GM18867 (cell line): ENCODE results near the gene TRIL.

Experiments used
- ATAC-seq: cut with Tn5 transposase; IDR thresholded peaks from one replicate; pipeline ENCODE4 v1.9.1; 2021; ENCODE audit warnings: mild to moderate bottlenecking, moderate library complexity; ENCODE audit not compliant: unreplicated experiment

Gene TRIL

DNA sequence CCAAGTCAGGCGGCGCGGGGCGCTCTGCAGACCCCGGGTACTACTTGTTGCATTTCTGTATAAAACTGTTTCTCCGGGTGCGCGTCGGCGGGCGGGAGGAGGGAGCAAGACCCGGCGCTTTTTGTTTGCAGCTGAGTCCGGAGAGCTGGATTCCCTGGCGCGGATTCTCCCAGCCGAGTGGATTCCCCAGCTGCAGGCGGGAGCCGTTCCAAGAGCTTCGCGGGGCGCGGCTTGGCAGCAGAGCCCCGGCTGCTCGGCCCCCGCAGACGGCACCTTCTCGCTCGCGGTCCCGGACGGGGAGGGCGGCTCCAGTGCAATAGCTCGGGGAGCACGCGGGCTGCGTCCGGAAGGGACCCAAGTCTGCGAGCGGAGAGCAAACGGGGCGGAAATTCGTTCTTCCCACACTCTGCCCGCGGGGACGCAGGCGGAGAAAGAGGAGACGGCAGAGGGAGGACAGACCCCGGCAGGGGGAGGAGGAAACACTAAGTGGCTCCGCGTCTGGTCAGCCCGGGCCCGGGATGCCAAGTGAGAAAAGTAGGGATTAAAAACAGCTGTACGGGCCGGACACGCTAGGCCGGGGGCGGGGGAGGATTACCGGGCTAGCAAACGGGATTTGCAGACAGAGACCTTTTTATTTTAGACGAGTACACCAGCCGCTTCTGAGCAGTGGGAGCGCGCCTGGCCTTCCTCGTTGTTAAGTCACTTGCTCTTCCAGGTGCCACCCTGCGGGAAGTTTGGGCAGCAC, at the start of gene TRIL:
TRIL (minus strand) TSS at position 96 of the 745 bp plus-strand sequence. CDS start 284 bp downstream, outside the sequence.
- ATAC-seq = no peak

DNA sequence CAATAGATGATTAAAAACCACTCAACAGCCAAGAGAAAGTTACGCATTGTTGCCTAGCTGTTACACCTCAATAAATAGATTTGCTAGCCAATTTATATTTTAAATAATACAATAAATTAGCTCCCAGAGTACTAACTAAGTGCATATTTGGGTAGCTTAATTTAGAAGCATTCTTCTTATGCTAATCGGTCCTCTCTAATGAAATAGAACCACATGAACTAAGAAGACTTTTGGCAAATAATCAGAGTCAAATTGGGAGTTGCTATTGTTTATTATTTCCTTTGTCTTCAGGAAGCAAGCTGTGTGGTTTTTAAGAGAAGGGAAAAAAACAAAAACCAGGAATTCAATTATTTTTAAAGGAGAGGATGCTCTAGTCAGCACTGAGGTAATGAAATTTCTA, 49.0 kb upstream of the TRIL start:
- no peak for ATAC-seq

DNA sequence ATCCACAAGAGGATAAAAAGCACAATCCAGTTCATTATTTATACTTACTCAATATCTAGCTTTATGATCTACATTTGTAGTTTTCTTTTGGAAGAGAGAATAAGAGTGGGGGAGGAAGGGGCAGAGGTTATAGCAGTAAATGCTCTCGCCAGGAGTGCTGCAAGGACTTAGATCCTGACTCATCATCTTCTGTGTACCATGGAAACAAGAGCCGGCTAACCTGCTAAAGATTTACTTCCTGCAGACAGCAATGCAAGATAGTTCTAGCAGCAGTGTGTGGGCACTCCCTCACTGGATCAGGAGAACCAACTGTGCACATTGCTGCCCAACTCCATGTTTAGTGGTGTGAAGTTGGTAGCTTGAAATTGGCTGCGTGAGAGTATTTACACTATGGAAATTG, 47.7 kb upstream of the TRIL start:
- ATAC-seq = no peak

DNA sequence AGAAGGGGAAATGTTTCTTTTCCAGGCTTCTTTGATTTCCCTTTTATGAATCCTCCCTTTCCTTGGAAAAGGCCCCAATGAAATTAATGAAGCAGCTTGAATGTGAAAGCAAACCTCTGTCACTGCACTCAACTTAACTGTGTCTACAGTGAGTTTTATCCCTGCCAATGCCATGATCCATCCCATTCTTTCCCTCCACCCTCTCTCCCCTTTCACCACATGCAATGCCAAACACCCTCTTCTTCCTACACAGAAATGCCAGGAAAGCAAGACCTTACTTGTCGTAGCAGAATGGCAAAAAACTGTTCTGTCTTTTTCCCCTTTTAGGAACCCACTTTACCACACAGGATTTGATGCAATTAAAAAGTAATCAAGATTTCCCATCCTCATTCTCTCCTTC, 47.3 kb upstream of the TRIL start:
- no peak for ATAC-seq

DNA sequence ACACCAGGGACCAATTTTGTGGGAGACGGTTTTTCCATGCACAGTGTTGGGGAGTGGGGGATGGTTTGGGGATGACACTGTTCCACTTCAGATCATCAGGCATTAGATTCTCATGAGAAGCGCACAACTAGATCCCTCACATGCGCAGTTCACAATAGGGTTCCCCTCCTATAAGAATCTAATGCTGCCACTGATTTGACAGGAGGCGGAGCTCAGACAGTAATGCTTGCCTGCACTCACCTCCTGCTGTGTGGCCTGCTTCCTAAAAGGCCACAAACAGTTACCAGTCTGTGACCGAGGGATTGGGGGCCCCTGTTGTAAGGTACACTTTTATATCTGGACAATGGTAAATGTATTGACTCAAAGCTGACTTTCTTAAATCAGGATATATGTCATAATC, 45.6 kb upstream of the TRIL start:
- ATAC-seq = no peak

- ATAC-seq = no peak
Measured at GRCh38 chr7:29000717-29001076, 42.6 kb upstream of the TRIL start.

DNA sequence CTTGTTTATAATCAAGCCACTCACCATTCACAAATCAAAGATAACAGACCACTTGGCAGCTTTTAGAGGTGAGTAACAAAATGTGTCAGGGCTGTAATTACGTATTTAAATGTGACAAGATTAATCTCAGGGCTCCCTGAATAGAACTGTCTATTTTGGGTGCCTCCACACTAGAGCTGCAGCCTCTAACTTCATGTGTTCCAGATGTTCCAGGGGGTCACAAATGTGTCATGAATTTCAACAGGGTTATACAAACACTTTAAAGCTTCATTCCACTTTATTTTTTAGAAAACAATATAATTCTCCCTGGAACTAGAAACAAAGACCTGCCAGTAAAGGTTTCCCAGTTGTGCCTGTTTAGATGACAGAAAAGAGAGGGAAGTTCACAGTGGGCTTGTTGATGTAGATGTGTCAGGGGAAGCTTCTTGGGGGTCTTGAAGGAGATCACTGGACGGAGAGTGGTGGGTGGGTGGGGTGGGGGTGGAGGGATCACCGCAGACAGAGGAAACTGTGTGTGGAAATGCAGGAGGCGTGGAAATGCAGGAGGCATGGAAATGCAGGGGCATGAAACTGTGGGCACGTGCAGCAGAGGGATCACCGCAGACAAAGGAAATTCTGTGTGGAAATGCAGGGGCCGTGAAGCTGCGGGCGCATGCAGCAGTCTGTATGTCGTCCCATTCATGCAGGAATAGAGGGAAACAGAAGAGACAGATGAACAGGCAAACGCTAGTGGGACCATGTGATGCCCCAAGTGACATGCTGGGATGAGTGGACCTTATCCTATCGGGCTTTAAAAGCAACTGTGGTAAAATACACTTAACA, 42.0 kb upstream of the TRIL start:
- ATAC-seq = no peak

- ATAC-seq = no peak
Measured at GRCh38 chr7:28999427-28999826, 41.3 kb upstream of the TRIL start.

DNA sequence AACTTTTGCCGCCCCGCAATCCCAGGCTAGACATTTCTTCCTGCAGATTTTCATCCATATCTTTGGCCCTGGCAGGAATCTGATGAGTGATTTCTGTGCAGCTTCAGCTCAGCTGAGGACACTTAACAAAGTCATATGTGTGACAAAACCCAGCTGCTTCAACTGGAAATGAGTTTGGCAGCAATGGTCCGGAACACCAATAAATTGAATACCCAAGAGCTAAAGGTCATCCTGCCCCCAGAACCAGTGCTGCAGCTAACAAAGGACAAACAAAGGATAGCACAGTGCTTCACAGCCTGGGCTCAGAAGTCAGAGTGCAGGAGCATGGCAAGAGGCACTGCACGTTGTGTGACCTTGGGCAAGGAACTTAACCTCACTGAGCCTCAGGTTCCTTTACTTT, 40.0 kb upstream of the TRIL start:
- ATAC-seq = no peak

DNA sequence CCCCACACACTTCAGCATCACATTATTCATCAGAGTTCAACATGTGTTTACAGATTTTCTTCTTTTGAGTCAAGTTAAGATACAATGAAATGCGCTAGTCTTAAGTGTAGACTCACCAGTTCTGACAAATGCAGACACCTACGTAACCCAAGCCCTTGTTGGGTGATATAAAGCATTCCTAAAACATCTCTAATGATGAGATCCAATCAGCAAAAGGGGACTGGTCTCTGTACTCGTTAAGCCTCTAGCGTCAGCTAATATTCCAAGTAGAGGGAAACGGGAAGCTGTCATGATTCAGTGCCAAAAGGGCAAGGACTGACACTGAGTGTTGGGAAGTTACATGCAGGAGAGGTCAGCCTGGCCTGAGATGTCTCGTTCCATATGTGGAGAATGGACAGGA, 38.7 kb upstream of the TRIL start:
- ATAC-seq = no peak

DNA sequence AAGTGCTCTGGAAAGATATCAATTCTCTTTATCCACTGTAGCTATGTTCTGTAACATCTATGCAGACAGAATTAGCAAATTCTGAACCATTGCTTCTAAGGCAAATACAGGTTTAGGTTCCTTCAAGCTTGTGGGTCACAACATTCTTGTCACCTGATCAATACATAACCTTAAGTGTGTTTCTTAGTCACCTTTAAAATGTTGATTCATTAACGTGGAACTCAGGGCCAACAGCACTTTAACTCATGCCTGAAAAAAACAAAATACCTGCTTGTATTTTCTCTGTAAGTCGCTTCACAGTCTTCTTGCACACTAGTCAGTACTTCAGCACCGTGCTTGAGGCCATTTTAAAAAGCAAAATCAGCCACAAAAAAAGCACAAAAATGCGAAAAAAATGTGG, 35.2 kb upstream of the TRIL start:
- no peak for ATAC-seq

DNA sequence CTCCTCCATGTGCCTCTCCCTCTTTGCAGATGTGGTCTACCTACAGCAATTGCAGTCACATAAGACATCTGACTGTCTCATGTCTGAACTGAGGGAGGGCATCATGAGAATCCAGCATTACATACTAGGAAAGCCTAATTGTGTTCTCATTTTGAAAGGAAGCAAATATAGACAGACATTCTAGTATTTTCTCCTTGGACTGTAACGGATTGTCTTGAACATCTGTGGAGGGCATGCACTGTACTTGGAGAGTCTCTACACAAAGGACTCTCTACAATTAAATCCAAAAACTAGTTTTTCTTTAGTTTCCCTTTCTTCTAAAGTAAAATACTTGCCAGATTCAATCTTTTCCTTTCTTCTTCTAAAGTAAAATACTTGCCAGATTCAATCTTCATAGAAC, 34.7 kb upstream of the TRIL start:
- ATAC-seq = no peak

DNA sequence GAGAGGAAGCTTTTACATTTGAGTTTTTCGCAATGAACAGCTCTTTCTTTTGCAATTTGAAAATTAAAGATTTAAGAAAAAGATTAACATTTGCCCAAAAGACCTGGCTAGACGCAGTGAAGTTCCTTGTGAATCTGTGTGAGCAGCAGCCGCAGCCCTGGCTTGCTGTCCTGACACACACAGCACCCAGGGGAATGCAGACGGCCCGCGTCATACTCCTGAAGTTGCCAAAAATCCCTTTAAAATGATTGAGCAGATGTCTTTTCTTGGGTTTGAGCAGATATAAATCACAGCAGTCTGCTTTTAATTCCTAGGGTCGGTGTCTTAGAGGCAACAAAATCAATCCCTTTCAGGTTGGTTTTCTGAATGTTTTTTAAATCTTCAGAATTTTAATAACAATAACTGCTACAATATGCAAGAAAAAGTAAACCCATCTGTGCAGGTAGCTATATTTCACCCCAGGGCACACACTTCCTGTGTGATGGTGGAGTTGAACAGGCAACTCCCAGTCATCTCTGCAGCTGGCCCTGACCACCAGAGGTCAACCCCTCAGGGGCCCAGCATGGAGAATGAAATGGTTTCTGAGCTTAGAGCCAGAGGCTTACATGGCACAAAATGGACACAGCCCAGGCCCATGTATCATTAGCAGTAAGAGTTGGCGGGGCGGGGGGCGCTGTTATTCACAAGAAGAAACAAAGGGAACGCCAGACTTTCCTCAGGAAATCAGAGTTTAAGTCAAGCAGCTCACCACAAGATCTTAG, 32.2 kb upstream of the TRIL start:
- ATAC-seq = no peak

DNA sequence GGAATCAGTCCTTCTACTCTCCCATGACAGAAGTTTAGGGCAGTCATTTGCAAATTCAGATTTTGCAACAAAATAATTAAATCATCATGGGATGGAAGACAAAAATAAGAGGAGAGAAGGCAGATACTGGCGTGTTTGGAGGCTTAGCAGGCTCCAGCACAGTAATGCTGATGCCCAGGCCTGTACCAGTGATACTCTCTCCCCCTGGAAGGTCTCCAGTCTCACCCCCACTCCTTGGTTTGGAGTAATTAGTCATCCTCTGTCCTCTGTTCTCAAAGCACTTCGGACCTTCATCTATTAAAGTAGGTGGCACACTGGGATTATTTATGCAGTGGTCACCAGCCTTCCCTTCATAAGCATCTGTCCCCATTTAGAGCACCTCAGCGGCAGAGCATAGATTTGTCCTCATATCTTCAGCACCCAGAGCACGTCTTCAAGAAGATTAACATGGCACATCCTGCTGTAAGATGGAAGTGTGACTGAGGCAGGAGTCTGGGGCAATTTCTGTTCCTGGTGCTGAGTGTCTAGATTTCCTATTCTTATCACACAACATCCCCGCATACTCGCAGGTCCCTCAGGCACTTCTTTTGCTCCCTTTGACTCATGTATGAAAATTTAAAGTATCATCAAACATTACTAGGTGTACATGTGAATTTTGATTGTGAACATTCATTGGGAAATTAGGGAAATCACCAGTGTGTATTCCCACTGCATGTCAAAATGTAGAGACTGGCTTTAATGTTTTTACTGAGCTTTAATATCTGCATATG, 31.3 kb upstream of the TRIL start:
- ATAC-seq = no peak

- ATAC-seq = no peak
Measured at GRCh38 chr7:28988810-28989209, 30.7 kb upstream of the TRIL start.

DNA sequence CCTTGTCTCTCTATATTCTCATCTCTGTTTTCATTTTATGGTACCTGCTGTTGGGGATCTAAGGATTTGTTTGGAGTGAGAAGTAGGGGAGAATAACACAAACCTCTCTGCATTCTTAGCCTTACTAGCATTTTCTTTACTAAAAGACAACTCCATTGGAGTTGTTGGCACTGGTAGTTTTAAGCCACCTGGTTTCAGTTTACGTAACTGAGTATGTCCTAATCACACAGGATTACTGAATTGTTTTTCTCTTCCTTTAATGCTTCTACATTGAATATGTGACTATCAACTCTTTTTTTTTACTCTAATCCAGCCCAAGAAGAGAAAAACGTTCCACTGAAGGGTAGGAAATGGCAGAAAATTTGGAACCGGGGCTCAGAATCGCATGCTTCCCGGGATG, 30.0 kb upstream of the TRIL start:
- no peak for ATAC-seq

DNA sequence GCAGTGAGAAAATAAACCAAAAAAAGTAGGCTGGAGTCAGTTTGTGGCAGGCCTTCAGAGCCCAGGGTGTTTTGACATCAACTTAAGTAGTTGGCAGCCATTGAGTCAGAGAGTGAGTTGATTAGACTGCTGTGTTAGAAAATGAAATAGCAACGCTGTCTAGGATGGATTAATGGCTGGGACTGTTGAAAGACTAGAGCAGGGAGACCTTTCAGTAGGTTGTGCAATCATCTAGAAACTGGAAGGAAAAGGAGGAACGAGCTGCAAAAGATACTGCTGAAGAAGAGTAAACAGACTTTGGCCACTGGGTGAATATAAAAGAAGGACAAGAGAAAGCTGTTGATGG, 28.6 kb upstream of the TRIL start:
- ATAC-seq = no peak

DNA sequence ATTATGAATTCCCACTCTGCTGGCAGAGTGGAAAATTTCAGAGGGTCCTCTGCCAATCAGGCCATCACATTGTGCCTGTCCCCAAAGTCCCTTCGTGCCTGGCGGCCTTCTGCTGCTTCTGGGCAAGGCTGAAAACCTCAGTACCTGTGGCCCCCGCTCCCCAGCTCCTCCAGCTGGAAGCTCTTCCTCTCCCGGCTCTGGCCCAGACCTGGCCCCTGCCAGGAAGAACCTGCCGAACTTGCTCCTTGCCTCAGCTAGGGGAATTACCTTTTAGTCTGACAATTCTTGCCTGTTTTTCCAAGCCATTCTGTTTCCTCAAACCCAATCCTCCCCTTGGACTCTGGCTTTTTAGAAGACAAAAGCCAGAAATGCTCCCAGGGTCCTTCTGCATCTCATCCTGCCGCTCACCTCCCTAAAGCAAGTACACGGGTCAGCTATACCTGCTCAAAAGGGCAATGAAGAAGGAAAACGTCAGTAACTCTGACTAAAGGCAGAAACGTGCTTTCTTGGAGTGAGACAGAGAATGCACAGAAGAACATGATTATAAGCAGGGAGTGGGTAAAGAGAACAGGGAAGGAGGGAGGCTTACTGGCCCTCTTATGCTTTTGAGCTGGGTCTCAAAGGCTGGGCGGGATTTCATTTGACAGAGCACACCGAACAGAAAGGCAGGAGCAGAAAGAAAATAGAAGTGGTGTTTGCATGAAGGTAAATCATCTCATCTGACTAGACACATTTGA, 28.1 kb upstream of the TRIL start:
- no peak for ATAC-seq

DNA sequence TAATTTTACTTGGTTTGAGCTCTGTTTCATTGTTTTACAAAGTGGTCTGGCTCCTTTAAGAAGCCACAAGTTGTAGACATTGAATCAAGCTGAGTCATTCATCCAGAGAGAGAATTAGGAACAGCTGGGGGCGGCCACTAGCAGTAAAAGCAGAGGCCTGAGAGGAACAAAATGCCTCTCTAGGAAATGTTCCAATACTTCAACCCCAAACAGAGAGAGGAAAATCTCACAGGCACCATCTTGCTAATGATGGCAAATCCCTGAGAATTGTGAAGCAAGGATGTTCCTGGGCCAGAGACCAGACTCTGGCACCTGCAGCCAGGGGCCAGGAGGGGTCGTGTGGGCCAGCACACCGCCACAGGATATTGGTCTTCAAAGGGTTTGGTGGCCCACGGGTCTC, 26.5 kb upstream of the TRIL start:
- no peak for ATAC-seq

DNA sequence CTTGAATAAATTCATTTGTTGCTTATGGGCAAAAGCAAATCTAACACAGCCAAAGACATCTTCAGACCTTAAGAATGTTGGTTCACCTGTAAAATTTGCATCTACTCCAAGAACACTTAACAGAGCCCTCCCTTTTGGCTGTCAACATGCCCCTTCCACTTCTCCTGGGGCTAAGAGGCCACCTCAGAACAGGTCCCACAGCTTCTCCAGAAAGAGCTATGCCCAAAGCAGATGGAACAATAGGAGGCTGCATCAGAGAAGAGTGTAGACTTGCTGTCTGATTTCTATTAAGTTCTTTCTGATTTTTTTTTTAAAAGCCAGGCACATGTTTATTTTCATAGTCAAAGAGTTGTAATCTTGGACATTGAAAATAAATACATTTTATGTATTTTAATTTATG, 26.1 kb upstream of the TRIL start:
- no peak for ATAC-seq
